Measurements from ENCODE around the gene RBM47.

The RBM47 gene

DNA sequence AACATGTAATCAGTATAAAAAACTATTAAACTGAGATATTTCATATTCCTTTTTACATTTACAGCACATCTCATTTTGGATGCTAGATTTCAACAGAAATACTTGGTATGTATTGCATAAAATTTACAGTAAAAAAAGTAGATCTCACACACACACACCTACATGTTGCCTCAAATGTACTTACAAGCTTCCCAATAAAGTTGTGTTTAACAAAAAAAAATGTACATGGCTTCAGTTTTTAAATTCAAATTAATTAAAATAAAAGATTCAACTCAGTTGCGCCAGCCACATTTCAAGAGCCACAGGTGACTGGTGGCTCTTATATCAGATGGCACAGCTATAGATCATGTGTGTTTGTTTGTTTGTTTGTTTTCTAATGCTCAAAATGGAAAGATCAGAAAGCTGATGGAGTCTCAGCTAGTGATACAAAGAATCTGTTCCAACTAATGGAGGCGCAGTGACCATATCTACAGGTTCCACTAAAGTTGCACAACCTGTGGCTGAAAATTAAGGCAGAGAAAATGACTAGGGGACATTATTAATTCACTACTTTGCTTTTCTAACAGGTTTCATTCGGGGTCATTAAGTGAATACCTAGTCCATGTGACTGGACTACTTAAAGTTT is 45.0 kb downstream of the RBM47 start:
- Histone ChIP-seq H3K4me2 (peak overlapping the region in 3 of 11 experiments; percentile 58 to 79 (median 79); a peak in 4 of 22 replicates), H3K4me3 (no peak overlapping the region), H3K9me3 (replicated peaks in 1 of 11) (no peaks in the 10 kb centered on the region), H3K4me1 (peaks cover 0 to 97% (median 16%) of the 10 kb centered on the region in 10 experiments; a peak in 11 of 20 replicates), H3K9ac (no peak overlapping the region), H4K20me1 (peaks cover 0 to 12% (median 0%) of the 10 kb centered on the region in 11 experiments; a peak in 1 of 22 replicates), H3K27ac (peak overlapping the region in 2 of 11 experiments; percentile 21 to 73; a peak in 1 of 22 replicates), H3K36me3 (peaks cover 0 to 43% (median 0%) of the 10 kb centered on the region in 11 experiments; a peak in 4 of 22 replicates), H3K27me3 (no peaks in the 10 kb centered on the region)
- no peak for TF ChIP-seq Cebpa-rat (IDR thresholded peaks at IDR 0.05)

- no peak overlapping the region for H3K9ac ChIP-seq
- peaks cover 0 to 12% (median 0%) of the 10 kb centered on the region in 11 experiments; a peak in 1 of 22 replicates for H4K20me1 ChIP-seq
- H3K4me2 ChIP-seq = peak overlapping the region in 2 of 11 experiments; percentile 31 to 79; a peak in 1 of 22 replicates
- H3K36me3 ChIP-seq = peaks cover 0 to 37% (median 0%) of the 10 kb centered on the region in 11 experiments; a peak in 4 of 22 replicates
- no peaks in the 10 kb centered on the region for H3K9me3 ChIP-seq (replicated peaks in 1 of 11)
- peaks cover 0 to 97% (median 16%) of the 10 kb centered on the region in 10 experiments; a peak in 11 of 20 replicates for H3K4me1 ChIP-seq
- TF ChIP-seq Cebpa-rat (IDR thresholded peaks at IDR 0.05) = 0 out of 22 replicates have a peak, but pooled peaks of 1 of the 11 experiments have one; percentile 20
- no peak overlapping the region for H3K27ac ChIP-seq
- H3K27me3 ChIP-seq = no peaks in the 10 kb centered on the region
- H3K4me3 ChIP-seq = no peak overlapping the region
These were observed 45.7 kb downstream of the RBM47 start for GRCh38 chr4:40583850-40584439.

- Histone ChIP-seq H3K36me3 (peaks cover 0 to 36% (median 0%) of the 10 kb centered on the region in 11 experiments; a peak in 4 of 22 replicates), H3K27ac (no peak overlapping the region), H3K27me3 (no peaks in the 10 kb centered on the region), H3K4me2 (peak overlapping the region in 1 of 11 experiments; percentile 55; a peak in 1 of 22 replicates), H3K9me3 (replicated peaks in 1 of 11) (no peaks in the 10 kb centered on the region), H3K4me3 (no peak overlapping the region), H4K20me1 (peaks cover 0 to 7% (median 0%) of the 10 kb centered on the region in 11 experiments; a peak in 1 of 22 replicates), H3K9ac (no peak overlapping the region), H3K4me1 (peaks cover 5 to 97% (median 24%) of the 10 kb centered on the region in 10 experiments)
- no peak for TF ChIP-seq Cebpa-rat (IDR thresholded peaks at IDR 0.05)
These were observed 47.3 kb downstream of the RBM47 start for GRCh38 chr4:40582413-40582812.

DNA sequence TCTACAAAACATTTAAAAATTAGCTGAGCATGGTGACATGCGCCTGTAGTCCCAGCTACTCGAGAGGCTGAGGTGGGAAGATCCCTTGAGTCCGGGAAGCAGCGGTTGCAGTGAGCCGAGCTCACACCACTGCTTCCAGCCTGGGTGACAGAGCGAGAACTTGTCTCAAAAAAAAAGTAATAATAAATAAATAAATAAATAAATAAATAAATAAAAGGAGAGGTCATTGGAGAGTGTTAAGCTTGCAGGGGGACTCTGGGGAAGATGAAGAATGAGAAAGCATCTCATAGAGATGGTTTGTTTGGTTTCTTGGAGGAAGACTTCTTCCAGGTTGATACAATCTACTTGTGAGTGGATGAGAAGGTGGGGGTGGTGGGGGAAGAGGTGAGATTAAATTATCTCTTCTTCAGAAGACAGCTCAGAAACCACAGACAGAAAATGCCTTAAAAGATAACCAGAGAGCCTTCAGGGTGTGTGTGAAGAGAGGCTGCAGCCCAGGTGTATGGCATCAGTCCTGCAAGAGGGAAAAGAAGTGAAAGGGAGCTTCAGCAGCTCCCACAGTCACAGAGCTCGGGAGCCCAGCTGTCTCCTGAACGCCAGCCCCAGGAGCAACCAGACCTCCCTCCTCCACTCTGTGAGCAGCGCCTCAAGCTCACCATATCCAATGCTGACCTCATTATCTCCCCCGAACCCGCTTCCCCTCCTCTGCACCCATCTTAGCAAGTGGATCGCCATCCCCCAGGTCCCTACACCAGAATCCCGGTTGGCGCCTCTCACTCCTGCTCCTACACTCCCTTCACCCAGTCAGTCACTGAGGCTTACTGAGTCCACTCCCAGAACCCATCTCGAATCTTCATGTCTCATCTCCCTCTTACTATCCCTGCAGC is 48.2 kb downstream of the RBM47 start:
- peaks cover 0 to under 1% (median 0%) of the 10 kb centered on the region in 11 experiments; a peak in 1 of 22 replicates for H4K20me1 ChIP-seq
- H3K36me3 ChIP-seq = peaks cover 0 to 34% (median 0%) of the 10 kb centered on the region in 11 experiments; a peak in 4 of 22 replicates
- no peak overlapping the region for H3K9ac ChIP-seq
- H3K9me3 ChIP-seq (replicated peaks in 1 of 11) = no peaks in the 10 kb centered on the region
- no peaks in the 10 kb centered on the region for H3K27me3 ChIP-seq
- H3K4me3 ChIP-seq = no peak overlapping the region
- no peak for TF ChIP-seq Cebpa-rat (IDR thresholded peaks at IDR 0.05)
- H3K27ac ChIP-seq = peak overlapping the region in 3 of 11 experiments; percentile 41 to 99 (median 43); a peak in 4 of 22 replicates
- peak overlapping the region in 3 of 11 experiments; percentile 2 to 60 (median 35); a peak in 4 of 22 replicates for H3K4me2 ChIP-seq
- peaks cover 14 to 93% (median 27%) of the 10 kb centered on the region in 10 experiments for H3K4me1 ChIP-seq

DNA sequence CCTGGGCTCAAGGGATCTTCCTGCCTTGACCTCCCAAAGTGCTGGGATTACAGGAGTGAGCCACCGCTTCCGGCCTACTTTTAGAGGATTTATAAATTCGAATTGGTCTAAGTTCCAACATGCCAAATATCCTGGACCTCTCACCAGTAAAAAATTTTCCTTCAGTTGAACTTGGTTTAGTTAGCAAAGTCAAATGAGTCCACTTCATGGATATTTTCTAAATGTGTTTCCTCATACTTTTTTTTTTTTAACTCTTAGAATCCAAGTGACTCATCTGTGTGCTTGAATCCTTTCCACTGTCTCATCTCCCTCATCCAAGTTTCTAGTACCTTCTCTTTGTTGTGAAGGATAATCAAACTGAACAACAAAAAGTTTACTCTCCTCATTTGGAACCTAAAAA is 49.7 kb downstream of the RBM47 start:
- H3K4me1 ChIP-seq = peaks cover 29 to 93% (median 36%) of the 10 kb centered on the region in 10 experiments
- no peak overlapping the region for H3K4me3 ChIP-seq
- H3K36me3 ChIP-seq = peaks cover 0 to 19% (median 0%) of the 10 kb centered on the region in 11 experiments; a peak in 2 of 22 replicates
- peak overlapping the region in 1 of 11 experiments; percentile 19; a peak in 2 of 22 replicates for H3K9ac ChIP-seq
- no peaks in the 10 kb centered on the region; a peak in 1 of 22 replicates for H4K20me1 ChIP-seq
- H3K4me2 ChIP-seq = peak overlapping the region in 3 of 11 experiments; percentile 34 to 79 (median 60); a peak in 6 of 22 replicates
- peak overlapping the region in 5 of 11 experiments; percentile 34 to 99 (median 43); a peak in 7 of 22 replicates for H3K27ac ChIP-seq
- no peaks in the 10 kb centered on the region for H3K27me3 ChIP-seq
- H3K9me3 ChIP-seq (replicated peaks in 1 of 11) = no peaks in the 10 kb centered on the region
- no peak for TF ChIP-seq Cebpa-rat (IDR thresholded peaks at IDR 0.05)

DNA sequence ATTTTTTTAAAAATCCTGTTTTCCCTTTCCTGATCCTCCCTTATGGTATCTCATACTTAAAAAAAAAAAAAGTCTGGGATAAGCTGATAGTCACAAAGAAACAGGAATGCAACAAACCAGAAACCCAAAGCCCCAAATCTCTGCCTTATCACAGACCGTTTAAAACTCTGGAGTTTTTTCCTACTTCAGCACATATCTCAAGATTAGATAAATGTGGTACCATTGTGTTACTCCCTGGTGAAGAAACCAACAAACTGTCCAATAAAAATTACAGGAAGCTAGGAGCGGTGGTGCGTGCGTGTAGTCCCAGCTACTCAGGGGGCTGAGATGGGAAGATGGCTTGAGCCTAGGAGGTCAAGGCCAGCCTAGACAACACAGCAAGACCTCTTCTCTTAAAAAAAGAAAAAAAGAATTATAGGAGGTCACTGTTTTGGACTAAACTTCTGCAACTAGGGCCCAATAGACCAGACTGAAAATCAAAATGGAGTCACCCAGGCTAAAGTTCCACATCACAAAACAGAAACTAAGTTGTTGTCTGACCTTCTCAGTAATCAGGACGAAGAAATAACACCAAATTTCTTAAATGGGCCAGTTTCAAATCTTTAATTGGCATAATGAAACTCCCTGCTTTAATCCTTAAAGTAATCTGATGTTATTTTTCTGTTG is 51.9 kb downstream of the RBM47 start:
- H3K4me3 ChIP-seq = no peak overlapping the region
- peak overlapping the region; percentile 52 to 89 (median 75) for H3K4me2 ChIP-seq
- H4K20me1 ChIP-seq = no peaks in the 10 kb centered on the region; a peak in 1 of 22 replicates
- peak overlapping the region; percentile 84 to 99 (median 92) for H3K27ac ChIP-seq
- H3K36me3 ChIP-seq = peaks cover 0 to 10% (median 0%) of the 10 kb centered on the region in 11 experiments; a peak in 2 of 22 replicates
- H3K4me1 ChIP-seq = peaks cover 50 to 92% (median 57%) of the 10 kb centered on the region in 10 experiments
- no peaks in the 10 kb centered on the region for H3K27me3 ChIP-seq
- no peak for TF ChIP-seq Cebpa-rat (IDR thresholded peaks at IDR 0.05)
- peak overlapping the region; percentile 14 to 89 (median 67); a peak in 20 of 22 replicates for H3K9ac ChIP-seq
- 0 out of 22 replicates have a peak, but pooled peaks cover 0 to 3% (median 0%) of the 10 kb centered on the region in 11 experiments for H3K9me3 ChIP-seq (replicated peaks in 1 of 11)

DNA sequence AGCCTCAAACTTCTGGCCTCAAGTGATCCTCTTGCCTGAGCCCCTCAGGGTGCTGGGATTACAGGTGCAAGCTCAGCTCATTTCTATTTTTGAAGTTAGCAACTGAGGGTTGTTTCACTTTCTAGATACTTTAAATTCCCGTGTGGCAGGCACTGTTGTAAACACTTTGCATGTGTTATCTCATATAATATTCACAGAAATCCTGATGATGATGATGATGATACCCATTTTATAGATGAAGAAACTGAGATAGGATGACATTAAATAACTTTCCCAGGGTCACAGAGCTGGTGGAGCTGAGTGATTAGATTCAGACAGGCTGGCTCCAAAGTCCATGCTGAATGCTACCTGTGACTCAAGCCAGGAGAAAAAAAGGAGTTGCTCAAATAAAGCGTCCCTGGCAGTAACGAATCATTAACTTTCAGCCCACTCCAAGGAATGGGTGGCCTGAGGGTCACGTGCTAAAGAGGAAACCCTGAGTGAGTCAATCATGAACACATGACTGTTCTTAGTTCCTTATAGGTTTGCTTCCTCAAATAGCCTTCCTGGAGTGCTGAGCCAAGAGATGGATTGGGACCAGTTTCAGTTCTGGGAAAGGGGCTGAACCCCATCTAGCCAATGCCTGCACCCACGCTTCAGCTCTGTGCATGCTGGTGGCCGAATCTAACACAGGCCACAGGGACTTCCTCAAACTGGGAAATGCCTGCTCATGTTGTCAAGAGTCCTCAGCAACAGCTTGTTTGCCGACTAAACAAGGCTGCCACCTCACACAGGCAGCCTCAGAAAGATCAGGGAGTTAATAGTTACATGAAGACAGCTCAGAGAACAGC is 52.8 kb downstream of the RBM47 start:
- peak overlapping the region; percentile 84 to 99 (median 92) for H3K27ac ChIP-seq
- H3K9me3 ChIP-seq (replicated peaks in 1 of 11) = peaks cover 0 to 7% (median 0%) of the 10 kb centered on the region in 11 experiments; a peak in 1 of 22 replicates
- no peaks in the 10 kb centered on the region; a peak in 1 of 22 replicates for H4K20me1 ChIP-seq
- no peak overlapping the region for H3K4me3 ChIP-seq
- H3K36me3 ChIP-seq = peaks cover 0 to 14% (median 0%) of the 10 kb centered on the region in 11 experiments; a peak in 2 of 22 replicates
- H3K4me1 ChIP-seq = peaks cover 53 to 92% (median 65%) of the 10 kb centered on the region in 10 experiments
- H3K27me3 ChIP-seq = no peaks in the 10 kb centered on the region
- peak overlapping the region; percentile 70 to 91 (median 76) for H3K4me2 ChIP-seq
- peak in 2 of 11 experiments; percentile 29 to 47; a peak in 2 of 22 replicates for TF ChIP-seq Cebpa-rat (IDR thresholded peaks at IDR 0.05)
- H3K9ac ChIP-seq = peak overlapping the region; percentile 14 to 89 (median 73); a peak in 21 of 22 replicates
